A673 (cell line): Measurements from ENCODE around the gene ADAT1. TPM values are rescaled to one million over a fixed set of nuclear protein-coding genes. Genes with fewer than 3 reads are reported as not detected.

Source experiments
- BruUV-seq: library from RNA; stranded (reverse); fragments of 400-500 nt; replicated peaks from 2 replicates; lab custom pipeline; 2021; lab: Mats Ljungman, UMichigan
- CTCF ChIA-PET: fragments of 300-600 bp; sonication (Branson Sonifier 250); formaldehyde crosslinking; loops from one replicate; lab custom pipeline; 2022; ENCODE audit warnings: antibody characterized with exemption; lab: Charles Lee
- POLR2A ChIA-PET: fragments of 300-600 bp; sonication (Branson Sonifier 250); formaldehyde crosslinking; loops from one replicate; lab custom pipeline; 2022; ENCODE audit warnings: antibody characterized with exemption; ENCODE audit not compliant: low non-redundant PET; lab: Charles Lee
- DNase-seq: peaks from one replicate; pipeline ENCODE4 v3.0.0-alpha.2; 2015; ENCODE audit warnings: low spot score
- H3K27ac ChIP-seq: fragments of 200-600 bp; sonication (generic); 2 replicates; pipeline ENCODE4 v1.5.1; 2016; ENCODE audit warnings: mixed run types, low read depth, mild to moderate bottlenecking, mixed read lengths, antibody characterized with exemption, low read length; ENCODE audit not compliant: poor library complexity, severe bottlenecking
- H3K27me3 ChIP-seq: fragments of 200-600 bp; sonication (generic); replicated peaks from 2 replicates; pipeline ENCODE4 v1.6.1; 2017; ENCODE audit warnings: mixed run types, low read depth, mild to moderate bottlenecking, mixed read lengths, antibody characterized with exemption, low read length; ENCODE audit not compliant: insufficient read depth, poor library complexity
- H3K36me3 ChIP-seq: fragments of 200-600 bp; sonication (generic); 2 replicates; pipeline ENCODE4 v1.6.1; 2016; ENCODE audit warnings: mixed run types, mild to moderate bottlenecking, mixed read lengths, antibody characterized with exemption, low read length; ENCODE audit not compliant: insufficient read depth, poor library complexity, severe bottlenecking
- H3K4me1 ChIP-seq: fragments of 200-600 bp; sonication (generic); 2 replicates; pipeline ENCODE4 v1.6.1; 2017; ENCODE audit warnings: mixed run types, mild to moderate bottlenecking, mixed read lengths, antibody characterized with exemption, low read length; ENCODE audit not compliant: insufficient read depth, poor library complexity, severe bottlenecking
- H3K4me3 ChIP-seq: fragments of 200-600 bp; sonication (generic); 2 replicates; pipeline ENCODE4 v1.5.1; 2016; ENCODE audit warnings: low read depth, mixed run types, mild to moderate bottlenecking, mixed read lengths, low read length; ENCODE audit not compliant: poor library complexity, severe bottlenecking
- H3K9me3 ChIP-seq: fragments of 200-600 bp; sonication (generic); 2 replicates; pipeline ENCODE4 v1.6.1; 2016; ENCODE audit warnings: mixed run types, low read depth, mild to moderate bottlenecking, mixed read lengths, antibody characterized with exemption, low read length; ENCODE audit not compliant: poor library complexity, severe bottlenecking
- CTCF ChIP-seq: fragments of 300-800, 200-600 bp; sonication (generic); conservative IDR thresholded peaks from 2 replicates; pipeline ENCODE4 v1.5.1; 2017; ENCODE audit warnings: low read depth, mild to moderate bottlenecking, antibody characterized with exemption, low read length, moderate library complexity, mixed read lengths
- EZH2 ChIP-seq: fragments of 200-600 bp; sonication (generic); IDR thresholded peaks from 2 replicates; pipeline ENCODE4 v1.6.1; 2017; ENCODE audit warnings: borderline replicate concordance, low read depth, mild to moderate bottlenecking, mixed read lengths, antibody characterized with exemption, low read length; ENCODE audit not compliant: poor library complexity, severe bottlenecking
- intact Hi-C: fragments of 100-400 bp; cut with micrococcal nuclease; formaldehyde crosslinking; loops from one replicate; pipeline ENCODE4 v1.10.0; 2022; ENCODE audit not compliant: unreplicated experiment
- total RNA-seq: library from RNA; stranded (reverse); gene quantifications from 2 replicates; pipeline ENCODE4 v1.2.3, GENCODE V29; 2021

The ADAT1 gene
- total RNA-seq, 1 experiment from 2014 or later, result 79.7 TPM

DNA sequence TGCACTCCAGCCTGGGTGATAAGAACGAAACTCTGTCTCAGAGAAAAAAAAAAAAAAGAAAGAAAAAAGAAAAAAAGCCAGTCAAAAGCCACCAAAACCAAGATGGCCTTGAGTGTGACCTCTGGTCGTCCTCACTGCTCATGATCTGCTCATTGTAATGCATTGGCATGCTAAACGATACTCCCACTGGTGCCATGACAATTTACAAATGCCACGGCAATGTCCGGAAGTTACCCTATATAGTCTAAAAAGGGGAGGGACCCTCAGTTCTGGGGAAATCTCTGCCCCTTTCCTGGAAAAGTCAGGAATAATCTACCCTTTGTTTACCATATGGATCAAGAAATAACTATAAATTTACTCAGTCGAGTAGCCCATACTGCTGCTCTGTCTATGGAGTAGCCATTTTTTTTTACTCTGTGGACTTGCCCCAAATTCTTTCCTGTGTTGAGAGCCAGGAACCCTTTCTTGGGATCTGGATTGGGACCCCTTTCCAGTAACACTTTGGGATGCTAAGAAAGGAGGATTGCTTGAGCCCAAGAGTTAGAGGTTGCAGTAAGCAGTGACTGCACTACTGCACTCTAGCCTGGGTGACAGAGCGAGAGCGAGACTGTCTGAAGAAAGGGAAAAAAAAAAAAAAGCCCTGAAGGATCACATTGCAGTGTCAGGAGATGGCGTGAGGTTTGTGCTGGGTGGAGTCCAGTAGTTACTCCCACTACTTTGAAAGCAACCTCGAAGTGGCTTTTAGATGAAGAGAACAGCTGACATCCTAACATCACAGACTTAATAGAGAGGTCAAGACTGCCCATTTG is 63.3 kb downstream of the ADAT1 start:
- H3K36me3 ChIP-seq, result no peaks in the 10 kb centered on the region
- no peak overlapping the region for H3K4me3 ChIP-seq
- TF ChIP-seq CTCF (no peak), EZH2 (no peak)
- peaks cover 8% of the 10 kb centered on the region for H3K4me1 ChIP-seq
- no TSS peak for BruUV-seq
- ChIA-PET CTCF (no interaction called here), POLR2A (no interaction called here)
- DNase-seq, result peak; percentile 16
- H3K27ac ChIP-seq, result no peak overlapping the region
- no peaks in the 10 kb centered on the region for H3K9me3 ChIP-seq
- intact Hi-C loops, result no loop called here
- no peaks in the 10 kb centered on the region for H3K27me3 ChIP-seq

GRCh38 chr16:75558846-75559401 is 64.2 kb downstream of the ADAT1 start:
- no peak for DNase-seq
- no peaks in the 10 kb centered on the region for H3K27me3 ChIP-seq
- no peak for TF ChIP-seq CTCF
- no peak for TF ChIP-seq EZH2
- H3K27ac ChIP-seq, result no peak overlapping the region
- ChIA-PET POLR2A (interaction anchor here (0.6 kb wide), 1 partner anchor 33 kb away, joined by 5 read pairs; no protein-coding TSS in a partner anchor), CTCF (no interaction called here)
- no TSS peak for BruUV-seq
- no peaks in the 10 kb centered on the region for H3K36me3 ChIP-seq
- no peaks in the 10 kb centered on the region for H3K9me3 ChIP-seq
- intact Hi-C loops, result no loop called here
- H3K4me1 ChIP-seq, result peaks cover 9% of the 10 kb centered on the region
- no peak overlapping the region for H3K4me3 ChIP-seq

- CTCF ChIA-PET, result interaction anchor here (0.5 to 0.7 kb wide), 2 partner anchors 129 to 135 kb away, joined by 4 to 5 read pairs; no protein-coding TSS in a partner anchor
- no peaks in the 10 kb centered on the region for H3K27me3 ChIP-seq
- POLR2A ChIA-PET, result no interaction called here
- H3K4me1 ChIP-seq, result peaks cover 9% of the 10 kb centered on the region
- intact Hi-C loops, result no loop called here
- H3K27ac ChIP-seq, result no peak overlapping the region
- DNase-seq, result no peak
- peak overlapping the region; percentile 87 for H3K4me3 ChIP-seq
- BruUV-seq, result no TSS peak
- no peak for TF ChIP-seq EZH2
- TF ChIP-seq CTCF, result no peak
- no peaks in the 10 kb centered on the region for H3K9me3 ChIP-seq
- H3K36me3 ChIP-seq, result no peaks in the 10 kb centered on the region
These were observed 66.6 kb downstream of the ADAT1 start for GRCh38 chr16:75556431-75556950.
